GM20000 (cell line): ENCODE data around the gene EHD4.

Experiments
- DNase-seq: peaks from one replicate; pipeline ENCODE4 v3.0.0; 2012; ENCODE audit warnings: low spot score
- TF ChIP-seq, protein P1 (sequence below): IDR thresholded peaks from 2 replicates; pipeline ENCODE4 v1.5.1; 2012; ENCODE audit warnings: mild to moderate bottlenecking, control low read depth; ENCODE audit errors: extremely low read depth, missing control alignments

Gene EHD4

DNA sequence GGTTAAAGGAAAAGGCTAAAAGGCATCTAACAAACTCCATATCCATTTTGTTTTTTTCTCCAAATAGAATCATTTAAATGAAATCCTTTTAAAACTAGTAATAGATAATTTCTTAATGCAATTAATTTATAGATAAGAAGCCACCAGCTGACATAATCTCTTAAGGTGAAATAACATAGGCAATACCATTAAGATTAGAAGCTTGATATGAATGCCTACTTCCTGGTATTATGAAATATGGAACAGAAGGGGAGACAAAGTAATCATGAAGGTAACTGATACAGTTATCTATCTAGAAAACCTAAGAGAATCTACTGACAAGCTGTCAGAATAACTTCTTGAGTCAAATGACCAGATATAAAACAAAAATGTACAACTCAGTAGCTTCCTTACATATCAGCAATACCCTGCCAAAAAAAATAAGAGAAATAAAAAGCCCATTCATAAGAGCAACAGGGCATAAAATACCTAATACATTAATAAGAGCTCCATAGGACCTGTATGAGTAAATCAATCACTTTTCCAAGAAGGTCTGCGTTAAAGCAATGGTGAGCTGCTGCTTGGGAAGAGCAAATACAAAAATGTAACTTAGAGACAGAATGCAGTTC is 10.7 kb downstream of the EHD4 start:
- TF ChIP-seq, protein P1, sequence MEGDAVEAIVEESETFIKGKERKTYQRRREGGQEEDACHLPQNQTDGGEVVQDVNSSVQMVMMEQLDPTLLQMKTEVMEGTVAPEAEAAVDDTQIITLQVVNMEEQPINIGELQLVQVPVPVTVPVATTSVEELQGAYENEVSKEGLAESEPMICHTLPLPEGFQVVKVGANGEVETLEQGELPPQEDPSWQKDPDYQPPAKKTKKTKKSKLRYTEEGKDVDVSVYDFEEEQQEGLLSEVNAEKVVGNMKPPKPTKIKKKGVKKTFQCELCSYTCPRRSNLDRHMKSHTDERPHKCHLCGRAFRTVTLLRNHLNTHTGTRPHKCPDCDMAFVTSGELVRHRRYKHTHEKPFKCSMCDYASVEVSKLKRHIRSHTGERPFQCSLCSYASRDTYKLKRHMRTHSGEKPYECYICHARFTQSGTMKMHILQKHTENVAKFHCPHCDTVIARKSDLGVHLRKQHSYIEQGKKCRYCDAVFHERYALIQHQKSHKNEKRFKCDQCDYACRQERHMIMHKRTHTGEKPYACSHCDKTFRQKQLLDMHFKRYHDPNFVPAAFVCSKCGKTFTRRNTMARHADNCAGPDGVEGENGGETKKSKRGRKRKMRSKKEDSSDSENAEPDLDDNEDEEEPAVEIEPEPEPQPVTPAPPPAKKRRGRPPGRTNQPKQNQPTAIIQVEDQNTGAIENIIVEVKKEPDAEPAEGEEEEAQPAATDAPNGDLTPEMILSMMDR = no peak
- DNase-seq = no peak

- DNase-seq = no peak
Measured at GRCh38 chr15:41961001-41961518, 11.3 kb downstream of the EHD4 start.

GRCh38 chr15:41958002-41958420 is 14.3 kb downstream of the EHD4 start:
- DNase-seq = no peak
- TF ChIP-seq, protein P1 = no peak

More at GRCh38 chr15:41961001-41961518, 11.3 kb downstream of the EHD4 start:
- TF ChIP-seq, protein P1 = no peak

DNA sequence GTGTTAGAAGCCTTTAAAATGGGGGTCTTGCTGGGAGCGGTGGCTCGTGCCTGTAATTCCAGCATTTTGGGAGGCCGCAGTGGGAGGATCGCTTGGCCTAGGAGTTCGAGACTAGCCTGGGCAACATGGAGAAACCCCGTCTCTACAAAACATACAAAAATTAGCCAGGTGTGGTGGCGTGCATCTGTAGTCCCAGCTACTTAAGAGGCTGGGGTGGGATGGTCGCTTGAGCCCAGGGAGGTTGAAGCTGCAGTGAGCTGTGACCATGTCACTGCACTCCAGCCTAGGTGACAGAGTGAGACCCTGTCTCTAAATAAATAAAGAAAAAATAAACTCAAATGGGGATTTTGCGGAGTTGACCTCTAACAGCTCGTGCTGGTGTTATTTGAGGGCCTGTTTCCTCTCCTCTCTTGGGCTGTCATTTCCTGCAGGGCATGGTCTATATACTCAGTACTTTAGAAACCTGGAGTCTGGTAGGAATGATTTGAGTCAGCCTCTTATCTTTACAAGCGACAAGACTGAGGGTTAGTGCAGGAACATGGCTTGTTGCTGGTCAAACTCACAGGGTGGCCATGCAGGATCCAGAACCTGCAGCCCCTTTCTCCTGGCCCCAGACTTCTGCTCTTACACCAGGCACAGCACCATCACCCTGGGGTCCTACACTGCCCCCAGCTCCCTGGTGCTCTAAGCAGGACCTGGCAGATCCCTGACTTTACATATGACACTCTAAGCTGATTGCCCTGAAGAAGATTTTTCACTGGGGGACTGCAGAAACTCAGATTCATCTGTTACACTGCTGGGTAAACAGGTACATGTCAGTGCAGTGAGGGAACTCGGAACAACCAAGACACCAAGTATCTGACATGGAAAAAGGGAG is 15.1 kb downstream of the EHD4 start:
- TF ChIP-seq, protein P1 = no peak
- peak; percentile 61 for DNase-seq

- no peak for DNase-seq
Measured at GRCh38 chr15:41955807-41956525, 16.4 kb downstream of the EHD4 start.

DNA sequence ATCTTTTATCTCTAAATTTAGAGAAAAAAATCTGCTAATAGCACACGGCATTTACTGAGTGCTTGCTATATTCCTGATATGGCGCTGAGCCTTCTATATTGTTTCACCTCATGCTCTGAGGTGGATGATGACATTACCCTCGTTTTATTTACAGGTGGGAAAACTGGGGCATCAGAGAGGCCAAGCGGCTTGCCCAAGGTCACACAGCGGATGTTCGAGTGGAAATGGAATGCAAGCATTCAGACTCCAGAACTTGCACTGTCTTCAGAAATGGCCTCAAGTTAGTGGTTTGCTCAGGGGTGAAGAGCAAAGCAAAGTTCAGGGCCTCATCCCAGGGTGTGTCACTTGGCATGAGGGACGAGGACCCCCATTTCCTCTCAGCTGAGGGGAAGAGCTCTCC is 17.3 kb downstream of the EHD4 start:
- TF ChIP-seq, protein P1 = no peak
- no peak for DNase-seq

More at GRCh38 chr15:41955807-41956525, 16.4 kb downstream of the EHD4 start:
- TF ChIP-seq, protein P1 = no peak
